ENCODE measurements around the gene USP50.
"Not testable (repeated sequence)": the region's sequence is repeated elsewhere in the genome, so short reads cannot be mapped to it uniquely, and the experiment has no call there.

USP50 gene

GRCh38 chr15:50543556-50543955, 2.9 kb downstream of the USP50 start:
- Mint-ChIP-seq H3K27me3 (ENCODE audit: low read depth) (peaks cover 5% of the 10 kb centered on the region), H3K4me1 (ENCODE audit: low read depth) (peaks cover 13% of the 10 kb centered on the region), H3K4me3 (no peak overlapping the region), H3K9me3 (no peaks in the 10 kb centered on the region), H3K27ac (no peak overlapping the region), H3K36me3 (ENCODE audit: low read depth) (no peaks in the 10 kb centered on the region)
- DNase-seq (ENCODE audit: low spot score): no peak

- DNase-seq (ENCODE audit: low spot score): no peak
- peaks cover 5% of the 10 kb centered on the region for H3K27me3 Mint-ChIP-seq (ENCODE audit: low read depth)
- H3K4me3 Mint-ChIP-seq: no peak overlapping the region
- no peaks in the 10 kb centered on the region for H3K9me3 Mint-ChIP-seq
- H3K36me3 Mint-ChIP-seq (ENCODE audit: low read depth): no peaks in the 10 kb centered on the region
- H3K27ac Mint-ChIP-seq: no peak overlapping the region
- peaks cover 13% of the 10 kb centered on the region for H3K4me1 Mint-ChIP-seq (ENCODE audit: low read depth)
Observed at GRCh38 chr15:50542887-50543210, 3.6 kb downstream of the USP50 start.

- Mint-ChIP-seq H3K27ac (no peak overlapping the region), H3K9me3 (no peaks in the 10 kb centered on the region), H3K4me3 (no peak overlapping the region), H3K36me3 (ENCODE audit: low read depth) (no peaks in the 10 kb centered on the region), H3K4me1 (ENCODE audit: low read depth) (peaks cover 7% of the 10 kb centered on the region), H3K27me3 (ENCODE audit: low read depth) (no peaks in the 10 kb centered on the region)
- DNase-seq (ENCODE audit: low spot score): no peak
Observed at GRCh38 chr15:50531766-50532165, 14.7 kb downstream of the USP50 start.

GRCh38 chr15:50531163-50531562, 15.3 kb downstream of the USP50 start:
- DNase-seq (ENCODE audit: low spot score): no peak
- H3K4me1 Mint-ChIP-seq (ENCODE audit: low read depth): peaks cover 7% of the 10 kb centered on the region
- H3K36me3 Mint-ChIP-seq (ENCODE audit: low read depth): no peaks in the 10 kb centered on the region
- no peaks in the 10 kb centered on the region for H3K9me3 Mint-ChIP-seq
- no peak overlapping the region for H3K4me3 Mint-ChIP-seq
- H3K27ac Mint-ChIP-seq: no peak overlapping the region
- H3K27me3 Mint-ChIP-seq (ENCODE audit: low read depth): no peaks in the 10 kb centered on the region

GRCh38 chr15:50523851-50524251, 22.6 kb downstream of the USP50 start:
- H3K36me3 Mint-ChIP-seq (ENCODE audit: low read depth): no peaks in the 10 kb centered on the region
- H3K27ac Mint-ChIP-seq: no peak overlapping the region
- no peaks in the 10 kb centered on the region for H3K9me3 Mint-ChIP-seq
- no peaks in the 10 kb centered on the region for H3K27me3 Mint-ChIP-seq (ENCODE audit: low read depth)
- H3K4me1 Mint-ChIP-seq (ENCODE audit: low read depth): no peaks in the 10 kb centered on the region
- H3K4me3 Mint-ChIP-seq: no peak overlapping the region
- DNase-seq (ENCODE audit: low spot score): no peak

GRCh38 chr15:50519740-50520425, 26.6 kb downstream of the USP50 start:
- DNase-seq (ENCODE audit: low spot score): no peak
- Mint-ChIP-seq H3K4me3 (no peak overlapping the region), H3K9me3 (no peaks in the 10 kb centered on the region), H3K27ac (no peak overlapping the region), H3K27me3 (ENCODE audit: low read depth) (no peaks in the 10 kb centered on the region), H3K36me3 (ENCODE audit: low read depth) (no peaks in the 10 kb centered on the region), H3K4me1 (ENCODE audit: low read depth) (no peaks in the 10 kb centered on the region)

- Mint-ChIP-seq H3K27ac (no peak overlapping the region), H3K4me1 (ENCODE audit: low read depth) (no peaks in the 10 kb centered on the region), H3K9me3 (no peaks in the 10 kb centered on the region), H3K36me3 (ENCODE audit: low read depth) (no peaks in the 10 kb centered on the region), H3K27me3 (ENCODE audit: low read depth) (no peaks in the 10 kb centered on the region), H3K4me3 (no peak overlapping the region)
- DNase-seq (ENCODE audit: low spot score): no peak
Observed at GRCh38 chr15:50513001-50513400, 33.5 kb downstream of the USP50 start.

GRCh38 chr15:50506121-50506520, 40.3 kb downstream of the USP50 start:
- no peak for DNase-seq (ENCODE audit: low spot score)
- Mint-ChIP-seq H3K36me3 (ENCODE audit: low read depth) (peaks cover 12% of the 10 kb centered on the region), H3K4me1 (ENCODE audit: low read depth) (peaks cover 10% of the 10 kb centered on the region), H3K27me3 (ENCODE audit: low read depth) (no peaks in the 10 kb centered on the region), H3K27ac (no peak overlapping the region), H3K4me3 (no peak overlapping the region), H3K9me3 (no peaks in the 10 kb centered on the region)

- H3K27ac Mint-ChIP-seq; DNase-seq (ENCODE audit: low spot score); H3K27me3 Mint-ChIP-seq (ENCODE audit: low read depth); H3K9me3 Mint-ChIP-seq; H3K4me3 Mint-ChIP-seq: not testable (repeated sequence)
- H3K4me1 Mint-ChIP-seq (ENCODE audit: low read depth): peaks cover 10% of the 10 kb centered on the region
- peaks cover 14% of the 10 kb centered on the region for H3K36me3 Mint-ChIP-seq (ENCODE audit: low read depth)
Observed at GRCh38 chr15:50505656-50506055, 40.8 kb downstream of the USP50 start.

GRCh38 chr15:50503144-50503543, 43.3 kb downstream of the USP50 start:
- no peaks in the 10 kb centered on the region for H3K9me3 Mint-ChIP-seq
- peak overlapping the region; percentile 62 for H3K27ac Mint-ChIP-seq
- H3K36me3 Mint-ChIP-seq (ENCODE audit: low read depth): peaks cover 31% of the 10 kb centered on the region
- no peak for DNase-seq (ENCODE audit: low spot score)
- peaks cover 10% of the 10 kb centered on the region for H3K4me1 Mint-ChIP-seq (ENCODE audit: low read depth)
- H3K4me3 Mint-ChIP-seq: no peak overlapping the region
- no peaks in the 10 kb centered on the region for H3K27me3 Mint-ChIP-seq (ENCODE audit: low read depth)

GRCh38 chr15:50501815-50502214, 44.7 kb downstream of the USP50 start:
- Mint-ChIP-seq H3K4me3 (no peak overlapping the region), H3K36me3 (ENCODE audit: low read depth) (peaks cover 35% of the 10 kb centered on the region), H3K27me3 (ENCODE audit: low read depth) (no peaks in the 10 kb centered on the region), H3K9me3 (no peaks in the 10 kb centered on the region), H3K4me1 (ENCODE audit: low read depth) (peaks cover 10% of the 10 kb centered on the region), H3K27ac (no peak overlapping the region)
- no peak for DNase-seq (ENCODE audit: low spot score)

GRCh38 chr15:50500352-50500751, 46.1 kb downstream of the USP50 start:
- Mint-ChIP-seq H3K27ac (no peak overlapping the region), H3K4me3 (no peak overlapping the region)

GRCh38 chr15:50496692-50497091, 49.8 kb downstream of the USP50 start:
- DNase-seq (ENCODE audit: low spot score): no peak
- no peaks in the 10 kb centered on the region for H3K9me3 Mint-ChIP-seq
- peaks cover 58% of the 10 kb centered on the region for H3K36me3 Mint-ChIP-seq (ENCODE audit: low read depth)
- H3K27me3 Mint-ChIP-seq (ENCODE audit: low read depth): no peaks in the 10 kb centered on the region
- no peak overlapping the region for H3K27ac Mint-ChIP-seq
- H3K4me3 Mint-ChIP-seq: no peak overlapping the region
- H3K4me1 Mint-ChIP-seq (ENCODE audit: low read depth): no peaks in the 10 kb centered on the region

More at GRCh38 chr15:50500352-50500751, 46.1 kb downstream of the USP50 start:
- no peak for DNase-seq (ENCODE audit: low spot score)
- Mint-ChIP-seq H3K36me3 (ENCODE audit: low read depth) (peaks cover 45% of the 10 kb centered on the region), H3K9me3 (no peaks in the 10 kb centered on the region), H3K27me3 (ENCODE audit: low read depth) (no peaks in the 10 kb centered on the region), H3K4me1 (ENCODE audit: low read depth) (peaks cover 10% of the 10 kb centered on the region)

- H3K27ac Mint-ChIP-seq; H3K9me3 Mint-ChIP-seq; H3K4me3 Mint-ChIP-seq; H3K4me1 Mint-ChIP-seq (ENCODE audit: low read depth); DNase-seq (ENCODE audit: low spot score); H3K27me3 Mint-ChIP-seq (ENCODE audit: low read depth): not testable (repeated sequence)
- peaks cover 60% of the 10 kb centered on the region for H3K36me3 Mint-ChIP-seq (ENCODE audit: low read depth)
Observed at GRCh38 chr15:50494547-50494946, 51.9 kb downstream of the USP50 start.

GRCh38 chr15:50493625-50494024, 52.8 kb downstream of the USP50 start:
- no peak overlapping the region for H3K4me3 Mint-ChIP-seq

More at GRCh38 chr15:50493625-50494024, 52.8 kb downstream of the USP50 start:
- Mint-ChIP-seq H3K9me3 (no peaks in the 10 kb centered on the region), H3K27me3 (ENCODE audit: low read depth) (no peaks in the 10 kb centered on the region), H3K36me3 (ENCODE audit: low read depth) (peaks cover 58% of the 10 kb centered on the region), H3K27ac (no peak overlapping the region), H3K4me1 (ENCODE audit: low read depth) (no peaks in the 10 kb centered on the region)
- DNase-seq (ENCODE audit: low spot score): no peak

Measured in T-helper 2 cell treated with Interferon-gamma antibody and Interleukin-4, amounts not matched to agents 5 μg/mL and 100 μg/mL, for 36 hours (primary cell).